ENCODE measurements around the gene ADAMTS13. TPM values are rescaled to one million over a fixed set of nuclear protein-coding genes. Genes with fewer than 3 reads are reported as not detected.

ADAMTS13 gene
- total RNA-seq, 6 experiments from 2014 or later: 8.1 to 27.7 (median 11.3) TPM

GRCh38 chr9:133489253-133490190, 67.4 kb downstream of the ADAMTS13 start:
- Histone ChIP-seq H3K27me3 (no peaks in the 10 kb centered on the region), H3K4me1 (no peaks in the 10 kb centered on the region), H3K27ac (no peak overlapping the region), H3K36me3 (no peaks in the 10 kb centered on the region), H3K9me3 (no peaks in the 10 kb centered on the region), H3K4me3 (no peak overlapping the region)
- peak in 2 of 3 donors; percentile 14 to 27 for DNase-seq
- 76% methylated on average over 11 of the region's 19 CpGs for WGBS (ENCODE audit: insufficient coverage, low coverage, low lambda C conversion rate, missing lambda C conversion rate)
- no peak for ATAC-seq
- intact Hi-C loops (cut with DNase I): loop anchor here (5.0 to 10.0 kb wide), 4 partner anchors 87 to 305 kb away; partner anchors contain the start of genes MED22 (in 1 of the 2) and RPL7A (in 1 of the 2)
- TF ChIP-seq POLR2A (IDR thresholded peaks at IDR 0.05) (no peak), CTCF (IDR thresholded peaks at IDR 0.05) (no peak)

- no peak for ATAC-seq
- H3K4me1 ChIP-seq: no peaks in the 10 kb centered on the region
- no peaks in the 10 kb centered on the region for H3K36me3 ChIP-seq
- peak in 2 of 3 donors; percentile 10 to 27 for DNase-seq
- no peak overlapping the region for H3K4me3 ChIP-seq
- WGBS (ENCODE audit: insufficient coverage, low coverage, low lambda C conversion rate, missing lambda C conversion rate): 62% methylated on average over 8 of the region's 13 CpGs
- no peaks in the 10 kb centered on the region for H3K27me3 ChIP-seq
- no peak for TF ChIP-seq CTCF (IDR thresholded peaks at IDR 0.05)
- no peak for TF ChIP-seq POLR2A (IDR thresholded peaks at IDR 0.05)
- no peaks in the 10 kb centered on the region for H3K9me3 ChIP-seq
- H3K27ac ChIP-seq: no peak overlapping the region
- intact Hi-C loops (cut with DNase I): no loop called here
Observed at GRCh38 chr9:133490201-133490681, 68.1 kb downstream of the ADAMTS13 start.

GRCh38 chr9:133490865-133491655, 68.9 kb downstream of the ADAMTS13 start:
- H3K36me3 ChIP-seq: no peaks in the 10 kb centered on the region
- no peaks in the 10 kb centered on the region for H3K4me1 ChIP-seq
- H3K27me3 ChIP-seq: no peaks in the 10 kb centered on the region
- intact Hi-C loops (cut with DNase I): no loop called here
- no CpG with 5 or more reads among the region's 12 CpGs for WGBS (ENCODE audit: insufficient coverage, low coverage, low lambda C conversion rate, missing lambda C conversion rate)
- H3K9me3 ChIP-seq: no peaks in the 10 kb centered on the region
- DNase-seq: peak in 2 of 3 donors; percentile 5 to 7
- ATAC-seq: no peak
- no peak overlapping the region for H3K27ac ChIP-seq
- TF ChIP-seq CTCF (IDR thresholded peaks at IDR 0.05) (no peak), POLR2A (IDR thresholded peaks at IDR 0.05) (no peak)
- H3K4me3 ChIP-seq: no peak overlapping the region

GRCh38 chr9:133491656-133491925, 69.4 kb downstream of the ADAMTS13 start:
- H3K36me3 ChIP-seq: no peaks in the 10 kb centered on the region
- H3K27ac ChIP-seq: no peak overlapping the region
- ATAC-seq (no peak), DNase-seq (peak in 1 of 3 donors; percentile 13)
- H3K4me1 ChIP-seq: no peaks in the 10 kb centered on the region
- no peak overlapping the region for H3K4me3 ChIP-seq
- H3K27me3 ChIP-seq: no peaks in the 10 kb centered on the region
- intact Hi-C loops (cut with DNase I): no loop called here
- TF ChIP-seq POLR2A (IDR thresholded peaks at IDR 0.05): no peak
- TF ChIP-seq CTCF (IDR thresholded peaks at IDR 0.05): no peak
- 96% methylated on average over 8 of the region's 8 CpGs for WGBS (ENCODE audit: insufficient coverage, low coverage, low lambda C conversion rate, missing lambda C conversion rate)
- no peaks in the 10 kb centered on the region for H3K9me3 ChIP-seq
